ENCODE data around the gene ZNHIT2.
"Not testable (repeated sequence)": the region's sequence is repeated elsewhere in the genome, so short reads cannot be mapped to it uniquely, and the experiment has no call there.

ZNHIT2 gene

GRCh38 chr11:65117206-65118096 lies at the start of gene ZNHIT2:
Gene ZNHIT2, minus strand, starts transcription at chr11:65117701. Its CDS starts 48 bp downstream, at chr11:65117653.
- H3K4me1 Mint-ChIP-seq = peaks cover 84% of the 10 kb centered on the region
- no peaks in the 10 kb centered on the region for H3K9me3 Mint-ChIP-seq
- peak within 1 kb of the TSS; percentile 92 to 95 for H3K4me3 Mint-ChIP-seq
- no peaks in the 10 kb centered on the region for H3K27me3 Mint-ChIP-seq
- ATAC-seq (peak; percentile 64), DNase-seq (peak; percentile 100)
- H3K27ac Mint-ChIP-seq = peak within 1 kb of the TSS; percentile 97 to 98

- Mint-ChIP-seq H3K27ac (no peak overlapping the region), H3K4me1 (peaks cover 11% of the 10 kb centered on the region), H3K9me3 (no peaks in the 10 kb centered on the region), H3K4me3 (no peak overlapping the region), H3K27me3 (no peaks in the 10 kb centered on the region)
- DNase-seq (no peak), ATAC-seq (no peak)
Measured at GRCh38 chr11:65166893-65167292, 49.4 kb upstream of the ZNHIT2 start.

- H3K27ac Mint-ChIP-seq = peak overlapping the region in 1 of 2 donors; percentile 65
- no peak overlapping the region for H3K4me3 Mint-ChIP-seq
Measured at GRCh38 chr11:65165410-65166317, 48.2 kb upstream of the ZNHIT2 start.

GRCh38 chr11:65163684-65164083 lies 46.2 kb upstream of the ZNHIT2 start:
- no peak for ATAC-seq
- Mint-ChIP-seq H3K4me3 (no peak overlapping the region), H3K27ac (no peak overlapping the region), H3K4me1 (peaks cover 6% of the 10 kb centered on the region), H3K27me3 (no peaks in the 10 kb centered on the region), H3K9me3 (no peaks in the 10 kb centered on the region)
- no peak for DNase-seq

More at GRCh38 chr11:65165410-65166317, 48.2 kb upstream of the ZNHIT2 start:
- DNase-seq (no peak), ATAC-seq (no peak)
- Mint-ChIP-seq H3K9me3 (no peaks in the 10 kb centered on the region), H3K4me1 (peaks cover 11% of the 10 kb centered on the region), H3K27me3 (no peaks in the 10 kb centered on the region)

GRCh38 chr11:65160643-65161042 lies 43.1 kb upstream of the ZNHIT2 start:
- Mint-ChIP-seq H3K4me1 (no peaks in the 10 kb centered on the region), H3K27ac (no peak overlapping the region), H3K27me3 (no peaks in the 10 kb centered on the region), H3K4me3 (no peak overlapping the region), H3K9me3 (no peaks in the 10 kb centered on the region)
- ATAC-seq = no peak
- DNase-seq = no peak

- no peak for DNase-seq
- Mint-ChIP-seq H3K9me3 (no peaks in the 10 kb centered on the region), H3K27ac (no peak overlapping the region), H3K4me1 (no peaks in the 10 kb centered on the region), H3K4me3 (no peak overlapping the region), H3K27me3 (no peaks in the 10 kb centered on the region)
- ATAC-seq = no peak
Measured at GRCh38 chr11:65159012-65159411, 41.5 kb upstream of the ZNHIT2 start.

- no peaks in the 10 kb centered on the region for H3K9me3 Mint-ChIP-seq
Measured at GRCh38 chr11:65157336-65157735, 39.8 kb upstream of the ZNHIT2 start.

GRCh38 chr11:65156926-65157325 lies 39.4 kb upstream of the ZNHIT2 start:
- Mint-ChIP-seq H3K4me1 (peaks cover 3% of the 10 kb centered on the region), H3K27me3 (peaks cover 14% of the 10 kb centered on the region), H3K4me3 (no peak overlapping the region), H3K9me3 (no peaks in the 10 kb centered on the region), H3K27ac (no peak overlapping the region)
- DNase-seq = no peak
- ATAC-seq = no peak

More at GRCh38 chr11:65157336-65157735, 39.8 kb upstream of the ZNHIT2 start:
- H3K27me3 Mint-ChIP-seq = peaks cover 14% of the 10 kb centered on the region
- DNase-seq = no peak
- no peak overlapping the region for H3K27ac Mint-ChIP-seq
- H3K4me1 Mint-ChIP-seq = no peaks in the 10 kb centered on the region
- no peak overlapping the region for H3K4me3 Mint-ChIP-seq
- ATAC-seq = no peak

GRCh38 chr11:65156256-65156655 lies 38.8 kb upstream of the ZNHIT2 start:
- Mint-ChIP-seq H3K4me3 (no peak overlapping the region), H3K27me3 (peaks cover 14% of the 10 kb centered on the region), H3K27ac (no peak overlapping the region), H3K4me1 (peaks cover 5% of the 10 kb centered on the region), H3K9me3 (no peaks in the 10 kb centered on the region)
- ATAC-seq (no peak), DNase-seq (no peak)

- no peak overlapping the region for H3K4me3 Mint-ChIP-seq
- H3K27ac Mint-ChIP-seq = no peak overlapping the region
- H3K4me1 Mint-ChIP-seq = peaks cover 15% of the 10 kb centered on the region
- H3K9me3 Mint-ChIP-seq = no peaks in the 10 kb centered on the region
- ATAC-seq = no peak
- DNase-seq = no peak
- H3K27me3 Mint-ChIP-seq = peaks cover 20% of the 10 kb centered on the region
Measured at GRCh38 chr11:65152122-65152521, 34.6 kb upstream of the ZNHIT2 start.

GRCh38 chr11:65151331-65151899 lies 33.9 kb upstream of the ZNHIT2 start:
- DNase-seq (no peak), ATAC-seq (no peak)
- H3K27me3 Mint-ChIP-seq = peaks cover 20% of the 10 kb centered on the region
- no peak overlapping the region for H3K4me3 Mint-ChIP-seq
- no peak overlapping the region for H3K27ac Mint-ChIP-seq
- no peaks in the 10 kb centered on the region for H3K9me3 Mint-ChIP-seq
- H3K4me1 Mint-ChIP-seq = peaks cover 15% of the 10 kb centered on the region

GRCh38 chr11:65150509-65151299 lies 33.2 kb upstream of the ZNHIT2 start:
- ATAC-seq (peak; percentile 88), DNase-seq (peak; percentile 16 to 39)
- no peak overlapping the region for H3K4me3 Mint-ChIP-seq
- peaks cover 15% of the 10 kb centered on the region for H3K4me1 Mint-ChIP-seq
- H3K9me3 Mint-ChIP-seq = no peaks in the 10 kb centered on the region
- peaks cover 20% of the 10 kb centered on the region for H3K27me3 Mint-ChIP-seq
- peak overlapping the region in 1 of 2 donors; percentile 21 for H3K27ac Mint-ChIP-seq

- H3K27me3 Mint-ChIP-seq = peaks cover 20% of the 10 kb centered on the region
- ATAC-seq, H3K9me3 Mint-ChIP-seq, DNase-seq, H3K4me3 Mint-ChIP-seq, H3K27ac Mint-ChIP-seq: not testable (repeated sequence)
- peaks cover 15% of the 10 kb centered on the region for H3K4me1 Mint-ChIP-seq
Measured at GRCh38 chr11:65150131-65150508, 32.6 kb upstream of the ZNHIT2 start.

- Mint-ChIP-seq H3K9me3 (no peaks in the 10 kb centered on the region), H3K4me1 (peaks cover 15% of the 10 kb centered on the region), H3K27ac (no peak overlapping the region), H3K4me3 (no peak overlapping the region), H3K27me3 (peaks cover 20% of the 10 kb centered on the region)
- DNase-seq = no peak
- ATAC-seq = no peak
Measured at GRCh38 chr11:65148657-65149056, 31.2 kb upstream of the ZNHIT2 start.
